Activated CD8-positive, alpha-beta memory T cell treated with anti-CD3 and anti-CD28 coated beads, Interleukin-2, amount 50 U/mL, for 4 hours (primary cell): Measurements from ENCODE around the gene PGAM2.

Experiments
- DNase-seq: peaks from one replicate; pipeline ENCODE4 v3.0.0-alpha.2; 2020

The PGAM2 gene

GRCh38 chr7:44065431-44066110 is at the start of gene PGAM2:
Gene PGAM2, minus strand, starts transcription at chr7:44065567. Its CDS starts 38 bp downstream, at chr7:44065529.
- DNase-seq = peak; percentile 19

- no peak for DNase-seq
Measured at GRCh38 chr7:44114586-44115310, 49.4 kb upstream of the PGAM2 start.

- DNase-seq = peak; percentile 15
Measured at GRCh38 chr7:44113764-44114354, 48.5 kb upstream of the PGAM2 start.

GRCh38 chr7:44112997-44113763 is 47.8 kb upstream of the PGAM2 start:
- no peak for DNase-seq

- DNase-seq = no peak
Measured at GRCh38 chr7:44112231-44112996, 47.0 kb upstream of the PGAM2 start.

- DNase-seq = no peak
Measured at GRCh38 chr7:44111761-44112160, 46.4 kb upstream of the PGAM2 start.

- DNase-seq = no peak
Measured at GRCh38 chr7:44110719-44111635, 45.6 kb upstream of the PGAM2 start.

GRCh38 chr7:44109991-44110390 is 44.6 kb upstream of the PGAM2 start:
- DNase-seq = no peak

GRCh38 chr7:44108768-44109750 is 43.7 kb upstream of the PGAM2 start:
- DNase-seq = no peak

GRCh38 chr7:44107961-44108767 is 42.8 kb upstream of the PGAM2 start:
- no peak for DNase-seq

- no peak for DNase-seq
Measured at GRCh38 chr7:44107116-44107960, 42.0 kb upstream of the PGAM2 start.

- no peak for DNase-seq
Measured at GRCh38 chr7:44106311-44107065, 41.1 kb upstream of the PGAM2 start.

- DNase-seq = no peak
Measured at GRCh38 chr7:44105832-44106231, 40.5 kb upstream of the PGAM2 start.

GRCh38 chr7:44104860-44105771 is 39.7 kb upstream of the PGAM2 start:
- DNase-seq = no peak

GRCh38 chr7:44103923-44104859 is 38.8 kb upstream of the PGAM2 start, which contains the start of gene AEBP1:
Gene AEBP1, plus strand, starts transcription at chr7:44104345. Its CDS starts 321 bp downstream, at chr7:44104666.
- DNase-seq = peak; percentile 40
